GM10847 (cell line): ENCODE measurements around the gene ATG9B.

ENCODE experiments used
- POLR2A ChIP-seq: IDR thresholded peaks from 2 replicates; pipeline ENCODE4 v1.6.1; 2011; ENCODE audit not compliant: insufficient read length; ENCODE audit errors: extremely low read depth

ATG9B gene, protein sequence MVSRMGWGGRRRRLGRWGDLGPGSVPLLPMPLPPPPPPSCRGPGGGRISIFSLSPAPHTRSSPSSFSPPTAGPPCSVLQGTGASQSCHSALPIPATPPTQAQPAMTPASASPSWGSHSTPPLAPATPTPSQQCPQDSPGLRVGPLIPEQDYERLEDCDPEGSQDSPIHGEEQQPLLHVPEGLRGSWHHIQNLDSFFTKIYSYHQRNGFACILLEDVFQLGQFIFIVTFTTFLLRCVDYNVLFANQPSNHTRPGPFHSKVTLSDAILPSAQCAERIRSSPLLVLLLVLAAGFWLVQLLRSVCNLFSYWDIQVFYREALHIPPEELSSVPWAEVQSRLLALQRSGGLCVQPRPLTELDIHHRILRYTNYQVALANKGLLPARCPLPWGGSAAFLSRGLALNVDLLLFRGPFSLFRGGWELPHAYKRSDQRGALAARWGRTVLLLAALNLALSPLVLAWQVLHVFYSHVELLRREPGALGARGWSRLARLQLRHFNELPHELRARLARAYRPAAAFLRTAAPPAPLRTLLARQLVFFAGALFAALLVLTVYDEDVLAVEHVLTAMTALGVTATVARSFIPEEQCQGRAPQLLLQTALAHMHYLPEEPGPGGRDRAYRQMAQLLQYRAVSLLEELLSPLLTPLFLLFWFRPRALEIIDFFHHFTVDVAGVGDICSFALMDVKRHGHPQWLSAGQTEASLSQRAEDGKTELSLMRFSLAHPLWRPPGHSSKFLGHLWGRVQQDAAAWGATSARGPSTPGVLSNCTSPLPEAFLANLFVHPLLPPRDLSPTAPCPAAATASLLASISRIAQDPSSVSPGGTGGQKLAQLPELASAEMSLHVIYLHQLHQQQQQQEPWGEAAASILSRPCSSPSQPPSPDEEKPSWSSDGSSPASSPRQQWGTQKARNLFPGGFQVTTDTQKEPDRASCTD

GRCh38 chr7:151024435-151025056 lies at the start of gene ATG9B:
TSS of gene ATG9B (minus strand) at chr7:151024494. CDS start at chr7:151024423, 71 bp downstream.
- TF ChIP-seq POLR2A, result no peak

DNA sequence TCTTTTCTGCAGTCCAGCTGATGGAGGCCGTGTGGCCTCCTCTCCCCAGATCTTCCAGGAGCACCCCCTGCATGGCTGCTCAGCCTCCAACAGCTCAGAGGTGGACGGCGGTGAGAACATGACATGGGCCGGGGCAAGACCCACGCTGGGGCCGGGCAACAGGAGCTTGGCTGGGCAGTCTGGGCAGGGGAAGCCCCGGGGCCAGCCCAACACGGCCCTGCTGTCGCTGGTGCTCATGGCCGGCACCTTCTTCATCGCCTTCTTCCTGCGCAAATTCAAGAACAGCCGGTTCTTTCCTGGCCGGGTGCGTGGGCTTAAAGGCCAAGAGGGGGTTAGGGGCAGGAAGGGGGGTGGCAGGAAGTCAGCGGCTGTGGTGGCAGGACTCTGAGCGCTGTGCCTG lies 49.7 kb upstream of the ATG9B start:
- no peak for TF ChIP-seq POLR2A

DNA sequence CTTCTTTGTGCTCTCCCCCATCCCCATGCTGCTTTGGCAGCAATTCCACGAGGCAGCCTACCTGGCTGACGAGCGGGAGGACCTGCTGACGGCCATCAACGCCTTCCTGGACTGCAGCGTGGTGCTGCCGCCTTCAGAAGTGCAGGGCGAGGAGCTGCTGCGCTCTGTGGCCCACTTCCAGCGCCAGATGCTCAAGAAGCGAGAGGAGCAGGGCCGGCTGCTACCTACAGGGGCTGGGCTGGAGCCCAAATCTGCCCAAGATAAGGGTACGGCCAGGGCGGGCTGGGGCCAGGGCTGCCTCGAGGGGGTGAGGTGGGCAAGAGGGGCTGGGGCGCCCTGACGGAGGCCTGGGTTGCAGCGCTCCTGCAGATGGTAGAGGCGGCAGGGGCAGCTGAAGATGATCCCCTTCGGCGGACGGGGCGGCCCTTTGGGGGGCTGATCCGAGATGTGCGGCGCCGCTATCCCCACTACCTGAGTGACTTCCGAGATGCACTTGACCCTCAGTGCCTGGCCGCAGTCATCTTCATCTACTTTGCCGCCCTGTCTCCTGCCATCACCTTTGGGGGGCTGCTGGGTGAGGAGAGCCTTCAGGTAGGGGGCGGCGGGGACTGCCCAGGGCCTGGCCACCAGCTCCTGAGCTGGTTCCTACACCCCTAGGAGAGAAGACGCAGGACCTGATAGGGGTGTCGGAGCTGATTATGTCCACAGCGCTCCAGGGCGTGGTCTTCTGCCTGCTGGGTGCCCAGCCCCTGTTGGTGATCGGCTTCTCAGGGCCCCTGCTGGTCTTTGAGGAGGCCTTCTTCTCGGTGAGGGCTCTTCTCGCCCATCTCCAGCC lies 47.0 kb upstream of the ATG9B start:
- TF ChIP-seq POLR2A, result no peak

- TF ChIP-seq POLR2A, result no peak
Measured at GRCh38 chr7:151070574-151070960, 46.3 kb upstream of the ATG9B start.

DNA sequence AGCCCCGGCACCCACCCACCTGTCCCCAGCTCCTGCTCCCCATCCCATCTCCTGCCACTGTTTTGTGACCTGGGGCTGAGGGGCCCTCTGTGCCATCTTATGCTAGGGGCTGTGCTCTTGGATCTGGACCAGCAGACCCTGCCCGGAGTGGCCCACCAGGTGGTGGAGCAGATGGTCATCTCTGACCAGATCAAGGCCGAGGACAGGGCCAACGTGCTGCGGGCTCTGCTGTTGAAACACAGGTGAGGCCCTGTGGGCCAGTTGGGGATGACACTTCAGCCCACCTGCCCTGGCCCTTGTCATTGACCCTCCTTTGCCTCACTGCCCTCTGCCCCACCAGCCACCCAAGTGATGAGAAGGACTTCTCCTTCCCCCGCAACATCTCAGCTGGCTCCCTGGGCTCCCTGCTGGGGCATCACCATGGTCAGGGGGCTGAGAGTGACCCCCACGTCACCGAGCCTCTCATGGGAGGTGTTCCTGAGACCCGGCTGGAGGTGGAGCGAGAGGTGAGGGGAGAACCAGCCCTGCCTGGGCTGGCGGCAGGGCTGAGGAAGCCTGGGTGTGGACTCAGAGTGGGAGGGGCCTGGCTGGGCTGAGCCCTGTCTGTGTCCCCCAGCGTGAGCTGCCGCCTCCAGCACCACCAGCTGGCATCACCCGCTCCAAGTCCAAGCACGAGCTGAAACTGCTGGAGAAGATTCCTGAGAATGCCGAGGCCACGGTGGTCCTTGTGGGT lies 45.7 kb upstream of the ATG9B start:
- TF ChIP-seq POLR2A, result no peak

DNA sequence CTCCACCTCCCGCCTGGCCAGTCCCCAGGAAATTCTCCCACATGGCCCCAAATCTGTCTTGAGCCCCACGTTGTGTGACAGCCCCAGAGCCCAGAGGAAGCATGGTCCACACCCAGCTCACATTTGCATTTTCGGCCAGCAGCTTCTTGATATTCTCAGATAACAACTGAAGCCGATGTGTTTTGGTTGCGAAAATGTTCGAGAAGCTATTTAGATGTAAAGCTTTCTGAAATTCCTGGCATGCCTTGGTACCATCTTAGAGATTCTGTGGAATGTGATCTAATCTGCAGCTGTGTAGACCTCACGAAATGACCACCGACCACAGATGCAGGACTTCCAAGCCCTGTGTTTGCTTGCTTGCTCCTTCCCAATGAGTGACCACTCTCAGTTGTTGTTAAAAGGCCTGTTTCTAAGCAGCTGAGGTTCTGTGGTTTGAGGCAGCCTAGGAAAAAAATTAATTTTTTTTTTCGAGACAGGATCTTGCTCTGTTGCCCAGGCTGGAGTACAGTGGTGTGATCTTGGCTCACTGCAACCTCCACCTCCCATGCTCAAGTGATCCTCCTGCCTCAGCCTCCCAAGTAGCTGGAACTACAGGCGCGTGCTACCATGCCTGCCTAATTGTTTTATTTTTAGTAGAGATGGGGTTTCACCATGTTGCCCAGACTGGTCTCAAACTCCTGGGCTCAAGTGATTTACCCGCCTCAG lies 43.9 kb upstream of the ATG9B start:
- TF ChIP-seq POLR2A, result no peak

- no peak for TF ChIP-seq POLR2A
Measured at GRCh38 chr7:151066273-151066974, 42.1 kb upstream of the ATG9B start.

DNA sequence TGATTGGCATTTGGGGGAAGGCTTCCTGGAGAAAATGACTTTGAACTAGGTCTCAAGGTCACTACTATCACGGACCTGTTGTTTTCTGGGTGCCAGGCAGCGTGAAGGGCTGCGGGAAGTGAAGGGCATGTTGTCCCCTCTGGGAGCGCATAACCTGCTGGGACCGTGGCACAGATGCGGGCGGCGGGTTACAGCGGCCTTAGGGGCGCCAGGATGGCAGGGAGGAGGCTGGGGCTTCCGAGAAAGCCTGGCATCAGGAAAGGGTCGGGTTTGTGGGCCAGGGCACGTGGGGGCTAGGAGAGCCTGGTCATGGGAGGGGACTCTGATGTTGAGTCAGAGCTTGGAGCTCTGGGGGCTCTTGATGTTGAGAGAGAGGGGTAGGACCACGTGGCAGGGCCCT lies 41.2 kb upstream of the ATG9B start:
- no peak for TF ChIP-seq POLR2A

DNA sequence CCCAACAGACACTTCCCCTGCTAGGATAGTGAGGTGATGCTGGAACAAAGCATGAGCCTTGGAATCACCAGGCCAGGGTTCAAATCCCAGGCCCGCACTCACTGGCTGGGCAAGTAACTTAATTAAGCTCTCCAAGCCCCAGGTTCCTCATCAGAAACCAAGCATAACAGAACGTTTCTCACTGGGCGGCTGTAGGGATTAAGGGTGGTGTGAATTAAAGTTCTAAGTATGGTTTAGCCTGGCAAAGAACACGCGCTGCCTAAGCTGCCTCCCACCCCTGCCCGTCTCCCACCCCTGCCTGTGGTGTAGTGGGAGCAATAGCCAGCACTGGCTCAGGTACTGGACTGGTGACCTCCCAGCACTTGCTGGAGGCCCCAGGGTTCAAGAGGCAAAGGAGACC lies 40.7 kb upstream of the ATG9B start:
- TF ChIP-seq POLR2A, result no peak

GRCh38 chr7:151064454-151064853 lies 40.2 kb upstream of the ATG9B start:
- no peak for TF ChIP-seq POLR2A

GRCh38 chr7:151063212-151063561 lies 38.9 kb upstream of the ATG9B start:
- no peak for TF ChIP-seq POLR2A

DNA sequence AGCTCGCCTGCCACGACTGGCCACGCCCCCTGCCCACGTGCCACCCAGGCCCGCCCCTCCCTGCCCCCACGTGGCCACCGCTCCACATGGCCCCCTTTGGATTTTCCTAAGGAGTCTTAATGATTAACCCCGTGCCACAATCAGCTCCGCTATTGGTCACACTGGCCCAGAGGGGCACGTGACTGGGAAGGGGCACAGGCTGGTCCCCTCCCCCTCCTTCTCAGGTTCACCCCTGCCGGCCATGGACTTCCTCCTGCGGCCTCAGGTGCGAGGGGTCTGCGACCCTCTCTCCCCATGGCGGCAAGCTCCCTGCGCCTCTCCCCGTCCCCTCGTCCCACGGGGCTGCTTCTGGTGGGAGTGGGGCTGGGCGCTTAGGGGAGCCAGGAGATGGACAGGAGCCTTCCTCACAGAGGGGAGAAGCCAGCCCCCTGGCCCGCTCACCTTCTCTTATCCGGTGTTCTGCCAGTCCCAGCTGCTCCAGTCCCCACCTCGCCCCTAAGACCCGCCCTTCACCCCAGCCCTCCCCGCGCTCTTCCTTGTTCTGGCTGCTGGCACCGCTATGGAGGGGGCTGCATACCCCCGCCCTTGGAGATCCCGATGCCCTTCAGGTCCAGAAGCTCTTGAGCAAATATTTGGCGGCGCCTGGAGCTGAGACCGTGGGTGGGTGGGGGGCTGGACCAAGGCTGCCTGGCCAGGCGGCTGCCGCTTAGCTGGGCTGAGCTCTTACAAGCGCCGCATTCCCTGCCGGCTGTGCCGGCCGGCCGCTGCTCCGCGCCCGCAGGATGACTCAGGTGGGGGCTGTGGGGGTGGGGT lies 38.3 kb upstream of the ATG9B start:
- TF ChIP-seq POLR2A, result no peak

DNA sequence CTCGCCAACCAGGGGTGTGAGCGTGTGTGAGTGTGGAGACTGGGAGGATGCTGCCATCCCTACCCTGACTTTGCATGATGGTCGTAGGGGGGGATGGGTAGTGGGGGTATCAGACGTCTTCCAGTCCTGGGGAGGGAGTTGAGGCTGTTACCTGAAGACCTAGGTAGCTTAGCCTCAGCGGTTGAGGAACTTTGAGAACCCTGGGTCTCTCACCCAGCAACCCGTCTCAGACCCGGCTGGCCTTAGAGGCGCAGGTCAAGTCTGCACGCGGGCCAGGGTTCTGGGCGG lies 37.8 kb upstream of the ATG9B start:
- no peak for TF ChIP-seq POLR2A
